ENCODE results near the gene FOXK2.
A peak's percentile ranks its signal among the peaks of the same experiment; 100 is the strongest.
"Not testable (repeated sequence)": the region's sequence is repeated elsewhere in the genome, so short reads cannot be mapped to it uniquely, and the experiment has no call there.

Gene FOXK2

DNA sequence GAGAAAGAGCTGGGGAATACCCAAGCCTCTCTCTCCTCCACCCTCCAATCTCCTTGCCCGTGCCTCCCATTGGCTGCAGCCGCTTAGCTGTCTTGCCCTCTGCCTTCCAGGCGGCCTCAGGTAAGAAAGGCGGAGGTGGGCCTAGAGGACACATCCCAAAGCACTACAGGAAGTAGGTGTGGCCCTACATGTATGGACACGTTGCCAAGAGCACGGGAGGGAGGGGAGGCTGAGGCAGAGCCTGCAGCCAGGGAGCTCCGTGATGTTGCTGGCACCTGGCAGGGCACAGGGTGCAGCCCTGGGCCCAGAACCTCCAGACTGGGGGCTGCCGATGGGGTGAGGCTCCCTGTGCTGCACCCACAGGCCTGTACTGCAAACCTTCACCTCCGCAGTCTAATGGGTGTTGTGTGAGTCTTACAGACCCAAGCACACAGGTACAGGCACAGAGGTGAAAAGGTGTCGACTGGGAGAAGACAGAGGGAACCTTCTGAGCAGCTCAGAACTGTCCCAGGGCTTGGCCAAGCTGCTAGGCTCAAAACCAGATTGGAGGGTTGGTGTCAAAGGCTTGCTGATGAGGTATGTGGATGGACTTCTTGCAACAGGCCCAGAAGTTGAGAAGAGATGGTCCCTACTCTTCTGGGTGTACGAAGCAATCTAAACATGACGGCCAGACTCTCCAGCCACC lies 23.5 kb upstream of the FOXK2 start:
- DNase-seq (ENCODE audit: low spot score): no peak

DNA sequence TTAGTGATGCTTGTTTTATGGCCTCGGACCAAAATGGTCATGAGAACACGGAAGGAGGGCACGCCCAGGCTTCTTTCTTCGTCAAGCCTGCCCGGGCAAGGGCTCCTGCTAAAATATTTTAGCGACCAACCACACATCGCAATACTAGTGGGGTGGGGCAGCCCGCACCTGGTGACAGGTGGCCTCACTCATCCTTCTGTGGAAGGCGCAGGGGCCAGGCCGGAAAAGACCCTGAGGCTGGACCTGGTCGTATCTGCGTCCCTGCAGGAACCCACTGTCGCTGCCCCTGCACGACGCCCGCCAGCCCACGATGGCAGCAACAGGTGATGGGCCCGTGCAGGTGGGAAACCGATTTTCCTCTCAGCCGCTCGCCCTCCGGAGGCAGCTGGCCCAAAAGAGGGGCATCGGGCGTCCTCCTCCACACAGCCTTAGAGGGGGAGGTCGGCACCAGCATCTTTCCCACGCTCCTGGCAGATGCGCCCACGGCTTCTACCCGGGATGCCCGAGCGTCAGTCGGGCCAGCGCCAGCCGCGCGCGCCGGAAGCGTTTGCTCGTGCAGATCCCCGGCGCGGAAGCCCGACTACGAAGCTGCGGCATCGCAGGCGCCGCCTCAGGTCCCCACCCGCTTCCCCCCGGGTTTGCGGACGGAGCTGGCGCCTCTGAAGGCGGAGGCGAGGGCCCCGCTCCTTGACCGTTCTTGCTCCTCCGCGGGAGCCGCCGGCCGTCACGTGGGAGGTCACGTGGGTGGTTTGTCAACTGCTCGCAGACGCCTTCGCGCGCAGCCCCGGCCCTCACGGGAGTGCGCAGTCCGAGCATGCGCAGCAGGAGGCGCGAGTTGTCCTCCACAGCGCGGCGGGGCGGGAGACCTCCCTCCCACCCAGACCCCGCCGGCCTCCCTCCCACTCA lies 22.8 kb upstream of the FOXK2 start:
- DNase-seq (ENCODE audit: low spot score): peak; percentile 93

DNA sequence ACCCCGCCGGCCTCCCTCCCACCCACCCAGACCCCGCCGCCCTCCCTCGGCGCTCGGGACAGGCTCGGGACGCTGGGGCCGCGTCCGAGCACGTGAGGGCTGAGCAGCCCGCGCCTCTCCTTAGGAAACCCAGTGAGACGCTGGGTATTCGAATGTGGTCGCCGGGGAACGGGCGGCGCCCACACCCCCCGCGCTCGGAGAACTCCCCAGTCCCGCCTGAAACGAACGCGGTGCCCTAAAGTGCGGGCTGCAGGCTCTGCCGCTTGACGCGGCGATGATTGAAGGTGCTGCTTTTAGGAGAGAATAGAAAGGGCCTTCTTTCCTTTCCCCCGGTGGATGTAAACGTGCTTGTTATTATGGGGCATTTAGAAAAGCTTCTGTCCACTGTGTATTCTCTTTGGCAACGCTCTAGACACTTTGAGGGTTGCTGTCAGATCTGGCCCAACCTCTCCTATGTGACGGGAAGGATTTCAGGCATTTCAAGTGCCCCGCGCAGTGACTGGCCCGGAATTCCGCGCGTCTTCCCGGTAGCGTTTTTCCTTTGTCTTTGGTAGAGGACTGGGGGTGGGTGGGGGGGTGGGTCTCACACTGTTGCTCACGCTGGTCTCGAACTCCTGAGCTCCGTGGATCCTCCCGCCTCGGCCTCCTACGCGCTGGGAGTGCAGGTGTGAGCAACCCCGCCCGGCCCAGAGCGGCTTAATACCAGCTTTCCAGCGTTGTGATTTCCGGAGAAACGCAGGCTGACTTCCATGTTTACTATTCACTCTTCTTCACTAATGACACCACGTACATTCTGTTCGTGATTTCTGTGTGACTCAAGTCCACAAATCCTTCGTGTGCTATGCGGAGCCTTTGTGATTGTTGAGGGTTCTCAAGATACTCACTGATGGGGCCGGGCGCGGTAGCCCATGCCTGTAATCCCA lies 21.8 kb upstream of the FOXK2 start:
- peak; percentile 31 for DNase-seq (ENCODE audit: low spot score)

DNA sequence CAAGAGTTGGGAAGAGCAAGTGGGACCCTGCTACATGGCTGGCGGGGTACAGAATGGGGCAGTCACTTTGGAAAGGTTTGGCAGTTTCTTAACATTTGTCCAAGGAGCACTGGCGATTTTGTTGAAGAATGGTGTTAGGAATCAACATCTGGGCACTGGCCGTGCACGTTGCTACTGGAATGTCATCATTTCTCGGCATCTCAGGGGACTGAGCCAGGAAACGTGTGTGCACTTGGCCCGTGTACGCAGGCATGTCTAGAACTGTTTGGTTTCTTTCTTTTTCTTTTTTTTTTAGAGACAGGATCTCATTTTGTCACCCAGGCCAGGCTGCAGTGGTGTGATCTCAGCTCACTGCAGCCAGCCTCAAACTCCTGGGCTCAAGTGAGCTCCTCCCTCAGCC lies 17.3 kb upstream of the FOXK2 start:
- DNase-seq (ENCODE audit: low spot score): no peak

DNA sequence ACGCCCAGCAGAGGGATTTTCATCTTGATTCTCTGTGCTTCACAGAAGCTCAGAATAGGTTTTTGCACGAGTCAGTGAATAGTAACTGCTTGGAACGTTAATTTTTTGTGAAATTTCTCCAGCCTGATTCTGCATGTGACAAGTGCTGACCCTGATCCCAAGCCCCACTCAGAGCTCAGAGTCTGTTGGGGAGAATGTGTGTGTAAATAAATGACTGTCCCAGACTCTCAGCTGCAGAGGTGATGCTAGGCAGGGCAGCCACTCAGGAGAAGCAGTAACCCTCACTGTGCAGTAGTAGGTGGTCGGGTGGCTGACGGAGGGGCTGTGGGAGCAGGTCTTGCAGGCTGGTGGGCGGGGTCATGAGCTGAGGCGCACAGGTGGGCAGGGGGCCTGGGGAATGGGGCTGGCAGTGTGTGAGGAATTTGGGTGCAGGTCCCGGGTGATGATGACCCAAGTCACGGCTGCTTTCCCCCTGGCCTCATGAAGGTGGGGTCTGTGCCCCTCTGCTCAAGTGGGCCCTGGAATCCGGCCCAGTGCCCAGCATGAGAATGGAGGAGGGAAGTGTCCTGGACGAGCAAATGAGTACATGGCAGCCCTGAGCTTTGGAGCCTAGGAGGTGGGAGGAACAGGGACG lies 16.3 kb upstream of the FOXK2 start:
- no peak for DNase-seq (ENCODE audit: low spot score)

DNA sequence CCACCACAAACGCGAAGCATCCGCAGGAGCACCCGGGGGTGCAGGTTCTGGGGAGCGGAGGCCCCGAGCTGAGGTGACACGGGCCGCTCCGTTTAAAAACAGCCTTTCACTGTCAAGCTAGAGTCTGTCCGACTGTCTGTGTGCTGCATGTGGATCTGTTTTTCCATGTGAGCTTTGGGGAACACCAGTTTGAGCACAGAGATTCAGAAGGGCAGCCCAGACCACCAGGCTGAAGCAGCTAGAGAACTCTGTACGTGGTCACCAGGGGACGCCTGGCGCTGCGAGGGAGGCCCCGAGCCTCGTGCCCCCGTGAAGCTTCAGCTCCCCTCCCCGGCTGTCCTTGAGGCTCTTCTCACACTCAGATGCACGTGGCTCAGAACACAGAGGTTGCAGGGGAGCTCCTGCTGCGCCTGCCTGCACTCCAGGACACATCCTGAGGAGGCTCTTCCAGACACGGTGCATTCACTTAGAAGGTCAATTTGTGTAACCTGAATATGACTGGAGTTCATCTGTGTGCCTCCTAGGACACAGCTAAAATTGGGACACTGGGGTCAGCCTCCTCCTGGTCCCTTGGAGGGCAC lies 15.7 kb upstream of the FOXK2 start:
- DNase-seq (ENCODE audit: low spot score): no peak

DNA sequence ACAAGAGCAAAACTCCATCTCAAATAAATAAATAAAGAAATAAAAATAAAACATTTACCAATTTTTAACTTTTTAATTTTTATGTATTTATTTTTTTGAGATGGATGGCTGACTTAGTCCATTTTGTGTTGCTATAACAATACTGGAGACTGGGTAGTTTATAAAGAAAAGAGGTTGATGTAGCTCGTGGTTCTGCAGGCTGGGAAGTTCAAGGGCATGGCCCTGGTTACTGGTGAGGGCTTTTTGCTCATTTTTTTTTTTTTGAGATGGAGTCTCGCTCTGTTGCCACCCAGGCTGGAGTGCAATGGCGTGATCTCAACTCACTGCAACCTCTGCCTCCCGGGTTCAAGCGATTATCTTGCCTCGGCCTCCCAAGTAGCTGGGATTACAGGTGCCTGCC lies 14.2 kb upstream of the FOXK2 start:
- DNase-seq (ENCODE audit: low spot score): no peak

DNA sequence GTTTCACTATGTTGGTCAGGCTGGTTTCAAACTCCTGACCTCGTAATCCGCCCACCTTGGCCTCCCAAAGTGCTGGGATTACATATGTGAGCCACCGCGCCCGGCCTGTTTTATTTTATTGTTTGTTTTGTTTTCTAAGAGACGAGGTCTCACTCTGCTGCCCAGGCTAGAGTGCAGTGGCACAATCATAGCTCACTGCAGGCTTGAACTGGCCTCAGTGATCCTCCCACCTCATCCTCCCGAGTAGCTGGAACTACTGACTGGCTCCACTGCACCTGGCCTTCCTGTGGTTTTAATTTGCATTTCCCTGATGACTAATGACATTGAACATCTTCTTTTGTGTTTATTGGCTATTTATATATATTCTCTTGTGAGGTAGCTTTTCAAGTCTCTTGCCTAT lies 13.1 kb upstream of the FOXK2 start:
- DNase-seq (ENCODE audit: low spot score): not testable (repeated sequence)

DNA sequence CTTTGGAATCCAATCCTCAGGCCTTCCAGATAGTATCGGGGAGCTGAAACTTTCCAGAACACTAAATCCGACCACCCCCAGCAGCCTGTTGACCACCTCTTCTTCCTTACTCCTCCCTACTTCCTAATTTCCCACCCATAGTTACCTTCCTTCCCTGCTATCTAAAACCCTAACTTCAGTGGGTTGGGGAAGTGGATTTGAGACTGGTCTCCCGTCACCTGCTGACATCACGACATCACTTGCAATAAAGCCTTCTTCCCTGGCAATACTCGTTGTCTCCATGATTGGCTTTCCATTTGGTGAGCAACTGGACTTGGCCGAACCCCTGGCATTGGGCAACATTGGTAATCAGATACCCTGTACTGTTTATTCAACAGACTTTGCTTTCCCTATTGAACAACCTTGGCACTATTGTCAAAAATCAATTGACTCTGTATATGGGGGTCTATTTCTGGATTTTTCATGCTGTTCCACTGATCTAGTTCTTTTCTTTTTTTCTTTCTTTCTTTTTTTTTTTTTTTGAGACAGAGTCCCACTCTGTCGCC lies 11.8 kb upstream of the FOXK2 start:
- DNase-seq (ENCODE audit: low spot score): no peak

DNA sequence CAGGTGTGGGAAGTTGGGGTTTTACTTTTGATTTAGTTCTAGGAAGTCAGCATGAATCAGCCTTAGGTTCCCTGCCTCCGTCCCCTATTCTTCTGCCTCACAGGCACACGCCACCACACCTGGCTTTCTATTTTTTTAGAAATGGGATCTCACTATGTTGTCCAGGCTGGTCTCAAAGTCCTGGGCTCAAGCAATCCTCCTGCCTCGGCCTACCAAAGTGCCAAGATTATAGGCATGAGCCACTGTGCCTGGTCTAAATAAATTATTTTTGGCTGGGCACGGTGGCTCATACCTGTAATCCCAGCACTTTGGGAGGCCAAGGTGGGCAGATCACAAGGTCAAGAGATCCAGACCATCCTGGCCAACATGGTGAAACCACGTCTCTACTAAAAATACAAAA lies 7.9 kb upstream of the FOXK2 start:
- not testable (repeated sequence) for DNase-seq (ENCODE audit: low spot score)

DNA sequence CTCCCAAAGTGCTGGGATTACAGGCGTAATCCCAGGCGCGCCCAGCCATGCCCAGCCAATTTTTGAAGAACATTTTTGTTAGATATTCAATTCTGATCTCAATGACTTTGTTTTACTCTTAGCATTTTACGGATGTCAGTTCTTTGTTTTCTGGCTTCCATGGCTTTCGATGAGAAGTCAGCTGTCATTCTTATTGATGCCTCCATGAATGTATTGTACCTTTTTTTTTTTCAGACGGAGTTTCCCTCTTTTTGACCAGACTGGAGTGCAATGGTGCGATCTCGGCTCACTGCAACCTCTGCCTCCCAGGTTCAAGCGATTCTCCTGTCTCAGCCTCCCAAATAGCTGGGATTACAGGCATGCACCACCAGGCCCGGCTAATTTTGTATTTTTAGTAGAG lies 5.7 kb upstream of the FOXK2 start:
- not testable (repeated sequence) for DNase-seq (ENCODE audit: low spot score)

DNA sequence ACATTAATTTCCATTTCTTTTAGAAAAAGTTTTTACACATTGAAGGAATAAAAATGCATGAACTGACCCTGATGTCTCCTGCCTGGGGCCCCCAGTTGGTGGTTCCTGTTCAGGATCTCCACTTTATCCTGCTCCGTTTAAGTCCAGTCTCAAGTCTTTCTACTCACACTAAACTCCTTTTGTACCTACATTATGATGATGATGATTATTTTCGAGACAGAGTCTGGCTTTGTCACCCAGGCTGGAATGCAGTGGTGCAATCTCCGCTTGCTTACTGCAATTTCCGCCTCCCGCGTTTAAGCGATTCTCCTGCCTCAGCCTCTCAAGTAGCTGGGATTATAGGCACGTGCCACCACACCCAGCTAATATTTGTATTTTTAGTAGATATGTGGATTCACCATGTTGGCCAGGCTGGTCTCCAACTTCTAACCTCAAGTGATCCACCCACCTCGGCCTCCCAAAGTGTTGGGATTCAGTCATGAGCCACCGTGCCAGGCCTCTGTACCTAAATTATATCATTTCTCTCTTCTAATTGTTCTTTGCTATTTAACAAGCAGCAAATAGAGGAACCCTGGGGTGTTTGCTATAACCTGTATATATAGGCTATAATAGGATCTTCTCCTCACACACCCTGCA lies 2.2 kb upstream of the FOXK2 start:
- no peak for DNase-seq (ENCODE audit: low spot score)

DNA sequence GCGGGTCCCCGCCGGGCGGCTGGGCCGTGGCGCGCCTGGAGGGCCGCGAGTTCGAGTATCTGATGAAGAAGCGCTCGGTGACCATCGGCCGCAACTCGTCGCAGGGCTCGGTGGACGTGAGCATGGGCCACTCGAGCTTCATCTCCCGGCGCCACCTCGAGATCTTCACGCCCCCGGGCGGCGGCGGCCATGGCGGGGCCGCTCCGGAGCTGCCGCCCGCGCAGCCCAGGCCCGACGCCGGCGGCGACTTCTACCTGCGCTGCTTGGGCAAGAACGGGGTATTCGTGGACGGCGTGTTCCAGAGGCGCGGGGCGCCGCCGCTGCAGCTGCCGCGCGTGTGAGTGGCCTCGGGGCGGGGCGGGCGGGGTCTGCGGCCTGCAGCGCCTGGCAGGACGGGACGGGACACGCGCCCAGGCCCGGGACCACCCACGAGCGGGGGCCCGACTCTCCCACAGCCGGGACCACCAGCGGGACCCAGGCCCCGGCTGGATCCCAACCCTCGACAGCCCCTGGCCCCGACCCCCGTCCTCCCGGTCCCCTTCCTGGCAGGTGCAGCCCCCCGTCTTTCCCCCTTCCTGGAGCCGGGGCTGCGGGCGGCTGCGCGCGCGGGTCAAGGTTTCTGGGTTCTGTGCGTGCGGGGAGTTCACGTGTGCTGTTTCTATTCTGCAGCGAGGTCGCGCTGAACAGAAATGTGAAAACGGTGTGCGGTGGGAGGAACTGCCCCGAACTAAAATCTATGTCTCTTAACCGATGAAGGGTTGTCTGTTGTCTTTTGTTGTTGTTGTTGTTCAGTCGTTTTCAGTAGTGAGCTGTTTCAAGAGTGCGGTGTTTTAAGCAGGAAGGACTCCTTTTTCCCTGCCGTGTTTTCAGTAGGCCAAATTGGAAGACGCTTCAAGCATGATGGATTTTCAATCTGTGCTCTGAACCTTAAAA lies 705 bp downstream of the FOXK2 start:
- peak; percentile 29 for DNase-seq (ENCODE audit: low spot score)

DNA sequence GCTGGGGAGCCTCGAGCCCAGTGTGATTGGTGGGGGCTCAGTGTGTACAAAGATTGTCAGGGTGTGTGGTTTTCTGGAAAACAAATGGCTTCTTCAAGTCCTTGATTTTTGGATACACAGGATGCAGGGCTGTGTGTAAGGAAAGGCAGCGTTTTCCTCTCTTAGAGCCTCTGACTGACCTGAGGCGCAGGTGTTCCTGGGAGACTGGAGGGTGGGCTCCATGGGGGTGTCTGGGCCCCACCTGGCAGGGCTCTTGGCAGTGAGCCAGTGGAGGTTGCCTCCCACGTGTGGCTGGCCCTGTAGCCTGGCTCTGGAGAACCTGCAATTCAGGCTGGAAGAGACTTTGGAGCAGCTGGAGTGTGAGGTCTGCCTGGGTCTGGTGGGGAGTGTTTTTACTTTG lies 5.0 kb downstream of the FOXK2 start:
- no peak for DNase-seq (ENCODE audit: low spot score)

DNA sequence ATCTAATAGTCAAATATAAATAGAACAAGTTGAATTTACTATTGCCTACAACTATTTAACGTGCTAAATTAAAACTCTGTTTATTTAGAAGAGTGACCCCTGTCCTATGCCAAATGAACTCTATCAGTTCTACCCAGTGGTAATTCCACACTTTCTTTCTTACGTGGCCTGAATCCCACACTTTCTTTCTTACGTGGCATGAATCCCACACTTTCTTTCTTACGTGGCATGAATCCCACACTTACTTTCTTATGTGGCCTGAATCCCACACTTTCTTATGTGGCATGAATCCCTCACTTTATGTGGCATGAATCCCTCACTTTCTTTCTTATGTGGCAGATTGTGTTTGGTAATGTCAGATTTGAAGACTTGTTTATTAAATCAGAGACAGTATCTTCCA lies 6.2 kb downstream of the FOXK2 start:
- no peak for DNase-seq (ENCODE audit: low spot score)

DNA sequence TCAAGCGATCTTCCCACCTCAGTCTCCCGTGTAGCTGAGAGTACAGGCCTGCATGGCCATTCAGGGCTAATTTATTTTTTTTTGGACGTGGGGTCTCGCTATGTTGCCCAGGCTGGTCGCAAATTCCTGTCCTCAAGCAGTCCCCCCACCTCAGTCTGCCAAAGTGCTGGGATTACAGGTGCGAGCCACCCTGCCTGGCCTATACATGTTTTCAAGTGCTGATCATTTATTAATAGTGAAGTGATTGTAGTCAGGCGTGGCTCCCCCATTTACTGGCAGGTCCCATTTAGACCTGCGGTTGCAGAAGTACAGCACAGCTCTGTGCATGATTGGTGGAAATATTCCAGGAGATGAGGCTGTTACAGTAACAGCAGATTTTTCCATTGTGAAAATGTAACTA lies 8.4 kb downstream of the FOXK2 start:
- no peak for DNase-seq (ENCODE audit: low spot score)

DNA sequence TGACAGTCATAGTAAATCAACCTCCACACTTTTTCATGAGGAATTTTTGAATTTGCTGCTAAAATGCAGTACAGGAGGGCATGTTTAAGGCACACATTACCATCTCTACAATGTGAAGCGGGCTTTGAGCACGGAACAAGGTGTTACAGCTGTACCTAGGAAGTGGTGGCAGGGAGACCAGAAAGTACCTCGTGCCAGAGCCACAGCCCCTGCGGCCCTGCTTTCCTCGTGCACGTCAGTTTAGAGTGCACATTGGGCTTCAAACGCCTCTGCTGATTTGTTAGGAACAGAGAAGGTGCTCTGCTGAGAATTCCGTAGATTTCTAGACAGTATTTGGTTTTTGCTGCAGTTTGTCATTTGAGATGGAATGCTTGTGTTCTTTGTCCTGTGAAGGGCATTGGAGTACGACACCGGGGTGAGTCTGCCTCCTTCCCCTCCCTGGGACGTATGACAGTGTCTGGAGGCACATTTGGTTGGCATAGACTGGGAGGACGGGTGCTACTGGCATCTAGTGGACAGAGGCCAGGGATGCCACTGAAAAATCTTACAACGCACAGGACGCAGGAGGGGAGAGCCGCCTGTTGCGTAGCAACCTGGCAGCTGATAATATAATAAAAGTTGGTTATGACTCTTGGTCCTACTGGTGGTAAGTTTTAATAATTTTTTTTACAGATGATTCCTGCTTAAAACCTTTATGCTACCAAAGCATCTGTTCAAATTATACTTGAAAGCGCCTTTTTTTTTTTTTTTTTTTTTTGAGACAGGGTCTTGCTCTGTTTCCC lies 9.1 kb downstream of the FOXK2 start:
- DNase-seq (ENCODE audit: low spot score): peak; percentile 83

DNA sequence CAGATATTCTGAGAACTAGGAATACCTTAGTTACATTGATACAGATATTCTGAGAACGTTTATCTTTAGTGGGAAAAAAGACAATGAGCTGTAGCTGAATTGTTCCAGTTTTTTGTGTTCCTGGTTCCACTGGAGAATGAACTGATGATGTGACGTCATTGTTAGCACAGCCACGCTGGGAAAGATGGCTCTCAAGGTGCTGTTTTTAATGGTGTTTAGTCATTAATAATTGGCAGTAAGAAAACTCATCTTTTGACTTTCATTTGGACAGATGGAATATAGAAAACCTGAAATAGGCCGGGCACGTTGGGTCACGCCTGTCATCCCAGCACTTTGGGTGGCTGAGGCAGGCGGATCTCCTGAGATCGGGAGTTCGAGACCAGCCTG lies 10.4 kb downstream of the FOXK2 start:
- no peak for DNase-seq (ENCODE audit: low spot score)

DNA sequence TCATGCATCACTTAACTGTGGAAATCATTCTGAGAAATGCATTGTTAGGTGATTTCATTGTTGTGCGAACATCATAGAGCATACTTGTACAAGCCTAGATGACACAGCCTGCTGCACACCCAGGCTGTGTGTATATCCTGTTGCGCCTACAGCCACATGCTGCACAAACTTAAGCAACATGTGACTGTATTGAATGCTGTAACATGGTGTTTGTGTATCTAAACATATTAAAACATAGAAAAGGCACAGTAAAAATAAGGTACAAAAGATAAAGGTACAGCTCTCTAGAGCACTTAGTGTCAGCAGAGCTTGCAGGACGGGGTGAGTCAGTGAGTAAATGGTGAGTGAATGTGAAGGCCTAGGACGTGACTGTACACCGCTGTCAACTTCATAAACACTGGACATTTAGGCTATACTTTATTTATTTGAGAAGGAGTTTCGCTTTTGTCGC lies 11.9 kb downstream of the FOXK2 start:
- no peak for DNase-seq (ENCODE audit: low spot score)
